Measurements from ENCODE around the gene SDC1.

The SDC1 gene

DNA sequence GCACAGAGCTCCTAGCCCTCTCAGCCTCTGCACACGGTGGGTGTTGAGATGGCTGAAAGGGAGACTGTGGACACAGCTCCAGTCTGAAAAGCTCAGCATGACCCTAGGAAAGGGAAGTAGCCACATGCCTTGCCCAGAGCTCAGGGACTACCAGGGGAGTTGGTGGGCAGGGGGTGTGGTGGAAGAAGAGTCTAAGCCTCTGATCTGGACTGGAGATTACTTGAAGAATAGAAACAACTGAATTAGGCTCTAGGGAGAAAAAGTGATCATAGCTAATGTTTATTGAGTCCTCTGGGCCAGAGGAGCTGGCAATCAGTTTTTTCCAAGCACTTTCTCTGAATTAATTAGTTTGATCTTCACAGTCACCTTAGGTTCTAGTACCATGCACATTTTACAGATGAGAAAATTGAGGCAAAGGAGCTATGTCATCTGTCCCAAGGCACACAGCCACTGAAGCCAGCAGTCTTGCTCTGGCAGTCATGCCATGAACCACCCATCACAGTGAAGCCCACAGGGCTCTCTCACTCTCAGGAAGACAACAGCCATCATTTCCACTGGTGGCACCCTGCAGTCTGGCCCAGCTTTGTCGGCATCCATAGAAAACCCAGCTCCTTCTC is 10.3 kb downstream of the SDC1 start:
- H3K9me3 ChIP-seq = no peaks in the 10 kb centered on the region
- in situ Hi-C loops (cut with MboI; ENCODE audit: low sequenced_read_pairs) = no loop called here
- H3K4me3 ChIP-seq = no peak overlapping the region
- H3K4me1 ChIP-seq = no peaks in the 10 kb centered on the region
- H3K27me3 ChIP-seq (ENCODE audit: low read depth) = no peaks in the 10 kb centered on the region
- DNase-seq (ENCODE audit: low spot score in 2 of 2) = no peak
- no peaks in the 10 kb centered on the region for H3K36me3 ChIP-seq (replicated peaks)

DNA sequence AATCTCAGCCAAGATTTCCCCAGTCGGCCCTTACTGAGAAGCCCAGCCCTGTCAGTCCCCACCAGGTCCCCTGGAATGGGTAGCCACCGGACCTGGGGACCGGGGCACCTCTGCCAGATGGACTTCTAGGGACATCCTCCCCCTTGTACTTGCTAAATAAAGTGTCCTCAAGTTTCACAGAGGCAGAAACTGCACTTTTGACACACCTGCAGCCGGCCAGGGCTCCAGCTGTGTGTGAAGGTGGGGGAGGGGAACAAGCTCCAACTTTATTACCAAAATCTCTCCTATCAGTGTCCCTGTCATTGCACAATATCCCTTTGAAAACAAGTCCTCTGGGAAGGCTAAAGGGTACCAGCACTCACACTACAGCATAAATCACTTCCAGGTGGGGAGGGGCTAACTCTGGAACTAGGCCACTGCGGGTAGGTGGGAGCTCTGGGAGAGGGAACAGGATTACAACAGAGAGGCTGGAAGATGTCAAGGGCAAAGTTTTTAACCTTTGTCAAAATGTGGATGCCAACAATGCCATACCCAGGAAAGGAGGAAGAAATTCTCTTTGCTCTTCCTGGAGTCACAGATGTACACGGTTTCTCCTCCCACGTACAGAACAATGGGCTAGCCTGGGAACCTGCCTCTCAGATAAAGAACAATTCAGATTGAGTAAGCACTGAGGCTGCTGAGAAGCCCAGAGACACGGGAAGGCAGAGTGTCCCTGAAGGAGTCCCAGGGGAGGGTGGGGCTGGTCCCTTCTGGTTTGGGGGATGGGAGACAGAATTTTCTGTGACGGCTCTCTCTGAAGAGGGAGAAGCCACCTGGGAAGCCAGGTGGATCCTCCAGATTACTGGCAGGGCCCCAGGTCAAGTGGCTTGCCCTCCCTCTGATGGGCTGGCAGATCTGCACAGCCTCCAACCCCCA is 11.0 kb downstream of the SDC1 start:
- H3K4me1 ChIP-seq = no peaks in the 10 kb centered on the region
- H3K36me3 ChIP-seq (replicated peaks) = no peaks in the 10 kb centered on the region
- no peaks in the 10 kb centered on the region for H3K9me3 ChIP-seq
- no peak overlapping the region for H3K4me3 ChIP-seq
- H3K27me3 ChIP-seq (ENCODE audit: low read depth) = no peaks in the 10 kb centered on the region
- in situ Hi-C loops (cut with MboI; ENCODE audit: low sequenced_read_pairs) = no loop called here
- DNase-seq (ENCODE audit: low spot score in 2 of 2) = no peak

DNA sequence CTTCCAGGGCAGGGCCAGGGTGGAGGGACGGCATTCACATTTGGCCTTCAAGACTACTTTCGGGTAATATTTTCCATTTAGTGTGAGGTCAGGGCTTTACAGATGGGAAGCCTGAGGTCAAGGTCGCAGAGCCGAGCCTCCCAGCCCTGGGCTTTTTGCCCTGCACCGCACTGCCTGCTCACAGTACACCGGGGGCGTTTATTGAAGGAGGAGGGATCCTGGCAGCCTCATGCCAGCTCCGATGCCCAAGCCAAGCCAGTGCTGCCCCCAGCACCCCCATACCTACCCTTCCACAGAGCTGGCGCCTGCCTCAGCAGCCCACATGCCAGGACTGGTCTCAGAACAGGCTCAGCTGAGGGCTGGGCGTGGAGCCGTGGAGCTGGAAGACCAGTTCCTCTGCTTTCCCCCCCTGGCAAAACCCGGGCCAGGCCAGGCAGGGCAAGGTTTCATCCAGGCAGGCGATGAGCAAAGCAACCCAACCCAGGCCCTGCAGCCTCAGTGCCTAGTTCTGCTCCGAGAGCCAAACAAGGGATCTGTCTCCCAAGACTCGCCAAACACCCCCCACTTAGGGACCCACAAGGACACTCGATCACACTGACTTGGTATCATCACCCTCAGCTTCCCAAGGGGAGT is 11.9 kb downstream of the SDC1 start:
- H3K27me3 ChIP-seq (ENCODE audit: low read depth) = no peaks in the 10 kb centered on the region
- no peaks in the 10 kb centered on the region for H3K9me3 ChIP-seq
- no peak for DNase-seq (ENCODE audit: low spot score in 2 of 2)
- no peak overlapping the region for H3K4me3 ChIP-seq
- H3K4me1 ChIP-seq = no peaks in the 10 kb centered on the region
- no peaks in the 10 kb centered on the region for H3K36me3 ChIP-seq (replicated peaks)
- in situ Hi-C loops (cut with MboI; ENCODE audit: low sequenced_read_pairs) = no loop called here

DNA sequence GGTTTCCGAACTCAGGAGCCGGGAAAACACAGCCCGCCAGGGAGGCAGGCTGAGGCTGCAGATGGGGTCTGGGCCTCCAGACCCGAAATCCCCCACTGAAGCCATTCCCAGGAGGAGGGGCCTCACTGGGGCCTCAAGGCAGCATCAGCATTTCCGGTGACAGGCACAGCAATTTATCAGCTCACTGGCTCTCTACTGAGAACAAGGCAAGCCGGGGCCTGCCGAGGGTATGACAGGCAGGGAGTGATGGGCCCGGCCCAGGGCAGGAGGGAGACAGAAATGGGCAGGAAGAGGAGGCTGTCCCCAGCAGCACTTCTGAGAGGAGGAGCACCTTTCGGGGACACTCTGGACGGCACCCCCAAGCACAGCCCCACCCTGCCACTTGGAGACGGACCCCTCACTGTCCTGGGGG is 12.5 kb downstream of the SDC1 start:
- no peaks in the 10 kb centered on the region for H3K36me3 ChIP-seq (replicated peaks)
- no peak overlapping the region for H3K4me3 ChIP-seq
- in situ Hi-C loops (cut with MboI; ENCODE audit: low sequenced_read_pairs) = no loop called here
- no peaks in the 10 kb centered on the region for H3K4me1 ChIP-seq
- no peaks in the 10 kb centered on the region for H3K9me3 ChIP-seq
- DNase-seq (ENCODE audit: low spot score in 2 of 2) = no peak
- no peaks in the 10 kb centered on the region for H3K27me3 ChIP-seq (ENCODE audit: low read depth)

DNA sequence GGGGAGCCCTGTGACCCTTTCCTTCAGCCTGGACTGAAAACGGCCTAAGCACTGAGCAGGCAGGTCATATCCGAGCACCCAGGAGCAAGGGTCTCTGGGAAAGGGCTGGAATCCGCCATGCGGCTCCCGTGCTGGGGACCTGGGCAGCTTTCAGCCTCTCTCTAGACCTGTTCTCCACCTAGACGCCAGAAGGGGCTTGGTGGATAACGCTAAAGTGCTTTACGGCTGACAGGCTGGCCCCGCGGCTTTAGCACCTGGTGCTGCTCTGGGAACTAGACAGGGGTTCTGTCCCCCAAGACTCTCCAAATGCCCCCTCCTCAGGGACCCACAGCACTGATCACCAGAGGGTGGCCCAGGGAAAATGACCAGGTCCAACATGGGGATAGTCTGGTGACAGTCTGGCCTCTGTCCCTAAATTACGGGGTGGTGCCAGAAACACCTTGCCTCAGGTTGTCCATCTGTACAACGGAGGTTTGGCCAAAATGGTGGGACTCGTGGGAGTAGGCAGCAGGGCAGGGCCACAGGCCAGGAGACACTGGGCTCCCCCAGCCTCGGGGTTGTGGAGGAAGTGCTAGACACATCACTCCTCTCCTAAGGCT is 13.0 kb downstream of the SDC1 start:
- no peaks in the 10 kb centered on the region for H3K4me1 ChIP-seq
- DNase-seq (ENCODE audit: low spot score in 2 of 2) = no peak
- in situ Hi-C loops (cut with MboI; ENCODE audit: low sequenced_read_pairs) = no loop called here
- no peaks in the 10 kb centered on the region for H3K9me3 ChIP-seq
- no peaks in the 10 kb centered on the region for H3K36me3 ChIP-seq (replicated peaks)
- no peak overlapping the region for H3K4me3 ChIP-seq
- no peaks in the 10 kb centered on the region for H3K27me3 ChIP-seq (ENCODE audit: low read depth)

DNA sequence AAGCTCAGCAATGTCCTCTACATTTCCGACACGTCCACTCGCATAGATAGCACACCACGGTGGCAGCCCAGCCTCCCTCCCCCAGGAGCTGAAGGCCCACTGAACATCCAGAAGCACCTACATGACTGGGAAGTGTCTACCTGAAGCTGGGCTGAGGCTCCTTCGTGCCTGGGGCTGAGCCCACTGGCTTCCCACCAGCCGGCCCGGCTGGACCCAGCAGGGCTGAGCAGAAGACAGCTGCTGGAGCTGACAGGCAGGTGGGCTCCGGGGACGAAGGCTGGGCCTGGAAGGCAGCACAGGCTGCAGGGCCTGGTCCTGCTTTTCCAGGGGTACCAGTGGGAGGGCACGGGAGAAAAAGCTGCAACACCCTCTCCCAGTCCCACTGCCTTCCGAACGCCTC is 13.5 kb downstream of the SDC1 start:
- H3K27me3 ChIP-seq (ENCODE audit: low read depth) = no peaks in the 10 kb centered on the region
- no peaks in the 10 kb centered on the region for H3K36me3 ChIP-seq (replicated peaks)
- H3K4me1 ChIP-seq = no peaks in the 10 kb centered on the region
- DNase-seq (ENCODE audit: low spot score in 2 of 2) = no peak
- no peaks in the 10 kb centered on the region for H3K9me3 ChIP-seq
- in situ Hi-C loops (cut with MboI; ENCODE audit: low sequenced_read_pairs) = no loop called here
- no peak overlapping the region for H3K4me3 ChIP-seq

DNA sequence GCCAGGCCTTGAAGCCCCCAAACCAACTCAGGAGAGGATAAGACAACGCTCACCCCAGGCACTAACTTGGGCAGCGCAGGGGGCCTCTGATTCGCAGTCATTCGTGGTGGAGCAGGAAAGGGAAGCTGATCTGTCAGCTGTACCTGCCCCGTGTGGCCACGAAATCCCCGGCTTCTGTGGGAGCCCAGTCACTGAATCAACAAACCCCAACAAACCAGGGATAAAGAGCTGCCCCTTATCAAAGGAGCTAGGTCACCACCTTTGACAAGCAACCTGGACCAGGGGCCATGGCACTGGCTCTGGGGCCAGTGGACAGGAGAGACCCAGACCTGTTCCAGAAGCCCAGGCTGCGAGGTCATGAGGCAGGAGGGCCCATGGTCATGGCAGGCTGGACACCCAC is 14.5 kb downstream of the SDC1 start:
- no peak for DNase-seq (ENCODE audit: low spot score in 2 of 2)
- Histone ChIP-seq H3K4me3 (no peak overlapping the region), H3K27me3 (ENCODE audit: low read depth) (no peaks in the 10 kb centered on the region), H3K36me3 (replicated peaks) (no peaks in the 10 kb centered on the region), H3K9me3 (no peaks in the 10 kb centered on the region), H3K4me1 (no peaks in the 10 kb centered on the region)
- in situ Hi-C loops (cut with MboI; ENCODE audit: low sequenced_read_pairs) = no loop called here

DNA sequence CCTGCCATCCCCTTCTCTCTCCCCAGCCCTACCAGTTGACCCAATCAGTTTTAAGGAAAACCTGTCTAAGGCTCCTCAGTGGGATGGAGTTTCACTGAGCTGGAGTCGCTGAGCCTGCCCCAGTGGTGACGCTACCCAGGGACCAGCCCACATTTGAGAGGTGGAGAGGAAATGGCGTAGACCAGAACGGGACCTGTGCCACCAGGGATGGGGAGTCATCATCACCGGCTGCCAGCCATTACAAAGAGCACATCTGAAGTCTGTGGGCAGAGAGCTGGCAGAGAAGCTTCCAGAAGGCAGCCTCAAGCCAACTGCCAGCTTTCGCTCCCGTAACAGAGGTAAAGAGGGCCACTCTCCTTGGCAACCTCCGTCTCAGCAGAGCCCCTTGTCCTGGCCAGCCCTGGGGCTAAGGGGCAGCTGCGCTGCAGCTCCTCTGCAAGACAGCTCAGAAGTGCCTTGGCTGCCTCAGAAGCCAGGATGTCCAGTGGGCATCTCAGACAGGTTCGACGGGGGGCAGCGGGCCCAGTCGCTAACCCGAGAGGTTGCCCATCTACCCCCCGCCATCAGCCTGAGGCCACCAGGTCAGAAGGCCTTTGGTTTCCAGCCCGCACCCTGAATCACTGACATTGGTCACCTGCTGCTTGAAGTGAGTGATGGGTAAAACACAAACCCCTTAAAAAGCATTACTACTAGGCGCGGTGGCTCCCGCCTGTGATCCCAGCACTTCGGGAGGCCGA is 15.4 kb downstream of the SDC1 start:
- in situ Hi-C loops (cut with MboI; ENCODE audit: low sequenced_read_pairs) = no loop called here
- Histone ChIP-seq H3K9me3 (no peaks in the 10 kb centered on the region), H3K4me3 (no peak overlapping the region), H3K4me1 (no peaks in the 10 kb centered on the region), H3K27me3 (ENCODE audit: low read depth) (no peaks in the 10 kb centered on the region), H3K36me3 (replicated peaks) (0 out of 2 replicates have a peak, but pooled peaks cover 4% of the 10 kb centered on the region)
- no peak for DNase-seq (ENCODE audit: low spot score in 2 of 2)

DNA sequence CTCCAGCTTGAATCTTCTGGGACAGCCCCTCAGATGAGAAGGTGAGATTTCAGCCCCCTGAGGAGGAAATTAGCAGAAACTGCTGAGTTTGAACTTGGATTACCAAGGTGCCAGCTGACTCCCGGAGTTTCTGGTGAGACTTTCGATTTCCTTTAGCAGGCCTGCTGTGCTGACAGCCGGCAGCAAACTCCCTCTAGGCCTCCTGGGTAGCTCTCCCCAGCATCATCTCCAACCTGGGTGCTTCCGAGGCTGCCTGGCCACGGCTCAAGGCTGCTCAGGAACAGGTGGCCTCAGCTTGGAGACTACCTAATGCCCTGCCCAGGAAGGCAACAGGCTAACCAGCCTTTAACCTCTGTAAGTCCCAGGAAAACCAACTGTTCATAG is 16.5 kb downstream of the SDC1 start:
- no peaks in the 10 kb centered on the region for H3K4me1 ChIP-seq
- no peaks in the 10 kb centered on the region for H3K9me3 ChIP-seq
- peaks cover 10% of the 10 kb centered on the region; the same call in 1 of the 2 replicates for H3K36me3 ChIP-seq (replicated peaks)
- no peaks in the 10 kb centered on the region for H3K27me3 ChIP-seq (ENCODE audit: low read depth)
- no peak overlapping the region for H3K4me3 ChIP-seq
- no peak for DNase-seq (ENCODE audit: low spot score in 2 of 2)
- in situ Hi-C loops (cut with MboI; ENCODE audit: low sequenced_read_pairs) = no loop called here

DNA sequence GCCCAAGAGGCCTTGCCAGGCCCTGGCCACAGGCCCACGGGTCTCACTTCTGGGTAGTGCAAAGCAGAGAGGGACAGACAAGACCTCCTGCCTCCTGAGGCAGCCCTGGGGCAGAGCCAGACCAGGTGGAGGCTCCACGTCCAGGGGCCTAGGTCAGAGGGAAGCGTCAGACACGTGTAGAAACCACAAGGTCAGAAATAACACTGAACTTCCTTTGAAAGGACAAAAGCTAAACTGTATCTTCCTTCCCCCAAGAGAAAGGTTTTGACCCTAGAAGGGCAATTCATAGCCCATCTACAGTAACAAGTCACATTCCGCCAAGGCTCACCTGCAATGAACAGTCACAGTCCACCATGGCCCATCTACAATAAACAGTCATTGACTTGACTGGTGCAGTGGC is 17.9 kb downstream of the SDC1 start:
- H3K27me3 ChIP-seq (ENCODE audit: low read depth) = no peaks in the 10 kb centered on the region
- in situ Hi-C loops (cut with MboI; ENCODE audit: low sequenced_read_pairs) = no loop called here
- H3K4me3 ChIP-seq = no peak overlapping the region
- peaks cover 24% of the 10 kb centered on the region for H3K36me3 ChIP-seq (replicated peaks)
- H3K9me3 ChIP-seq = no peaks in the 10 kb centered on the region
- DNase-seq (ENCODE audit: low spot score in 2 of 2) = no peak
- H3K4me1 ChIP-seq = no peaks in the 10 kb centered on the region

DNA sequence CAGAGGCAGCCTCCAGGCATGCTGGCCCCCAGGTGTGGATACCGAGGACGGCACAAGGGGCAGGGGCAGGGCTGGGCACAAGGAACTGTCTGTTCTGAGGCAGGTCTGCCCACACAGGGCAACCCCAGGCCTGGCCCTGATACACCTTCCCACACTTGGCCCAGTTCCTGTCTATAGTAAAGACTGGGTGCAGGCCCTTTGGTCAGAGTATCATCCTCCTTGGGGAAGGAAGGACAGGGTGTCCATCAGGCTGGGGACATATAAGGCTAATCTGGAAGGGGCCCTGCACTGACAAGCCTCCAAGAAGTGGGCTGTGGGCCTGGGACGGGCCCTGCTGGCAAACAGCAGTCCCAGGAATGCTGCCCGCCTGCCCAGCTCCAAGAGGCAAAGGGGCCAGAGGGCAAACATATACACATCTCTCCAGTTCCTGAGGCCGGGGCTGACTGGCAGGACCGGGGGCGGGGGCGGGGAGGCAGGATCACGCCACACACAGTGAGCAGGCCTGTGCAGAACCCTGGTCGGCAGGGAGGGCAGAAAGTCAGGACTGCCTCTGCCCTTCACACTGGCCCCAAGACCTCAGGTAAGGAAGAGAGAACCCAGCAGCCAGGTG is 18.9 kb downstream of the SDC1 start:
- H3K27me3 ChIP-seq (ENCODE audit: low read depth) = no peaks in the 10 kb centered on the region
- H3K4me3 ChIP-seq = no peak overlapping the region
- no peaks in the 10 kb centered on the region for H3K9me3 ChIP-seq
- no peak for DNase-seq (ENCODE audit: low spot score in 2 of 2)
- no peaks in the 10 kb centered on the region for H3K4me1 ChIP-seq
- H3K36me3 ChIP-seq (replicated peaks) = peaks cover 28% of the 10 kb centered on the region
- in situ Hi-C loops (cut with MboI; ENCODE audit: low sequenced_read_pairs) = no loop called here

DNA sequence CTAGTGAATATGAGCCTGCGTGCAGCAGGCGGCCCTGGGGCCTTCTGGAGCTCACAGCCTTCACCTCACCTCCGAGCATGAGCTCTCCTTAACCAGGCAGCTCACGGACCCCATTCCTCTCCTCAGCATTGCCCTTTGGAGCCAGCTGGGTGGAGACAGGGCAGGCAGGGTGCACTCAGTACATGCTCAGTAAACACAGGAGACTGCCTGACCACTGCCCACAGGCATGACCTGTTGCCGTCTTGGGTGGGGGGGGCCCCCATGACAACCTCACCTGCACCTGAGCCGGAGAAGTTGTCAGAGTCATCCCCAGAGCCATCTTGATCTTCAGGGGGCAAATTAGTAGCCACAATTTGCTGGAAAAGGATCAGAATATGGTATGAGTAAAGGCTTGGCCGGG is 19.9 kb downstream of the SDC1 start:
- no peaks in the 10 kb centered on the region for H3K4me1 ChIP-seq
- H3K27me3 ChIP-seq (ENCODE audit: low read depth) = no peaks in the 10 kb centered on the region
- DNase-seq (ENCODE audit: low spot score in 2 of 2) = no peak
- in situ Hi-C loops (cut with MboI; ENCODE audit: low sequenced_read_pairs) = no loop called here
- H3K4me3 ChIP-seq = no peak overlapping the region
- no peaks in the 10 kb centered on the region for H3K9me3 ChIP-seq
- peaks cover 28% of the 10 kb centered on the region for H3K36me3 ChIP-seq (replicated peaks)

DNA sequence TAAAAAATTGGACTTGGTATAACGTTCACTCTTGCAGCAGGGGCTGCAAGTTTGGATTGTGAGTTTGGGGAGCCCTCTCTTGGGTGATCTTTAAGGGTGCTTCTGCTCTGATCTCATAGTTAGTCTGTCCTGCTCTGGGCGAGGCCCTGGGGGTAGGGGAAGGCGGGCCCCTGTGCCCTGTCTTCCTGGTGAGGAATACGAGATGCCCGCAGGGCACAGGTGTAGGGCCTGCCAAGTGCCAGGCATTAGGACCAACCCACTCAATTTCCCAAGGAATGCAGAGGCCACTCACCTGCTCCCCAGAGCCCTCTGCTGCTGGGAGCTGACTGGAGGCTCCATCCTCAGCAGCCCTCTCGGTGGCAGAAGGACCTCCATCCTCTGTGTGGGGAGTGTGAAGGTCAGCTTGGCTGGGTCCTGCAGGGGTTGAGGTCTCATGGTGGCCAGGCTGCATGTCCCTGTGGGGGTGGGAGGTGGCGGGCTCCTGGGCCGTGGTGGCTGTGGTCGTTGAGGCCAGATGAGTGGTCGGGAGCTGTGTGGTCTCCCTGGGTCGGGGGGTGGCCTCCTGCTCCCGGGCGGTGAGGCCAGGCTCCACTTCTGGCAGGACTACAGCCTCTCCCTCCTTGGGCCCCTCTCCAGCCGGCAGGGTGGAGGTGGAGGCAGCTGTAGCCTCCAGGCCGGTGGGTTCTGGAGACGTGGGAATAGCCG is 21.3 kb downstream of the SDC1 start:
- Histone ChIP-seq H3K36me3 (replicated peaks) (peaks cover 28% of the 10 kb centered on the region), H3K27me3 (ENCODE audit: low read depth) (no peaks in the 10 kb centered on the region), H3K9me3 (no peaks in the 10 kb centered on the region), H3K4me1 (no peaks in the 10 kb centered on the region), H3K4me3 (no peak overlapping the region)
- no peak for DNase-seq (ENCODE audit: low spot score in 2 of 2)
- in situ Hi-C loops (cut with MboI; ENCODE audit: low sequenced_read_pairs) = no loop called here
